ENCODE results near the gene SPTB.

Gene SPTB

GRCh38 chr14:64737391-64738280 is 142.1 kb downstream of the SPTB start:
- no peak for TF ChIP-seq CTCF (conservative IDR thresholded peaks at IDR 0.05; ENCODE audit: low read length)
- H3K4me3 ChIP-seq (ENCODE audit: low read length), result no peak overlapping the region
- DNase-seq (ENCODE audit: low read depth), result no peak

GRCh38 chr14:64736271-64737169 is 143.2 kb downstream of the SPTB start:
- no peak for TF ChIP-seq CTCF (conservative IDR thresholded peaks at IDR 0.05; ENCODE audit: low read length)
- DNase-seq (ENCODE audit: low read depth), result no peak
- no peak overlapping the region for H3K4me3 ChIP-seq (ENCODE audit: low read length)

GRCh38 chr14:64734990-64735389 is 144.7 kb downstream of the SPTB start:
- TF ChIP-seq CTCF (conservative IDR thresholded peaks at IDR 0.05; ENCODE audit: low read length), result no peak
- DNase-seq (ENCODE audit: low read depth), result no peak
- no peak overlapping the region for H3K4me3 ChIP-seq (ENCODE audit: low read length)

- DNase-seq (ENCODE audit: low read depth), result no peak
- TF ChIP-seq CTCF (conservative IDR thresholded peaks at IDR 0.05; ENCODE audit: low read length), result no peak
- H3K4me3 ChIP-seq (ENCODE audit: low read length), result no peak overlapping the region
Observed at GRCh38 chr14:64733899-64734298, 145.8 kb downstream of the SPTB start.

- no peak for TF ChIP-seq CTCF (conservative IDR thresholded peaks at IDR 0.05; ENCODE audit: low read length)
- no peak overlapping the region for H3K4me3 ChIP-seq (ENCODE audit: low read length)
- DNase-seq (ENCODE audit: low read depth), result no peak
Observed at GRCh38 chr14:64733321-64733720, 146.4 kb downstream of the SPTB start.

GRCh38 chr14:64732536-64733120 is 147.1 kb downstream of the SPTB start:
- DNase-seq (ENCODE audit: low read depth), result no peak
- no peak overlapping the region for H3K4me3 ChIP-seq (ENCODE audit: low read length)
- no peak for TF ChIP-seq CTCF (conservative IDR thresholded peaks at IDR 0.05; ENCODE audit: low read length)
